Measurements from ENCODE around the gene TCERG1L. TPM values are rescaled to one million over a fixed set of nuclear protein-coding genes. Genes with fewer than 3 reads are reported as not detected.

The TCERG1L gene
- total RNA-seq, 4 donors from 2014 or later, result 0.24 TPM; not detected in 3

- DNase-seq (ENCODE audit: low spot score) (no peak), ATAC-seq (ENCODE audit: low FRiP score) (no peak)
- TF ChIP-seq, protein P1, sequence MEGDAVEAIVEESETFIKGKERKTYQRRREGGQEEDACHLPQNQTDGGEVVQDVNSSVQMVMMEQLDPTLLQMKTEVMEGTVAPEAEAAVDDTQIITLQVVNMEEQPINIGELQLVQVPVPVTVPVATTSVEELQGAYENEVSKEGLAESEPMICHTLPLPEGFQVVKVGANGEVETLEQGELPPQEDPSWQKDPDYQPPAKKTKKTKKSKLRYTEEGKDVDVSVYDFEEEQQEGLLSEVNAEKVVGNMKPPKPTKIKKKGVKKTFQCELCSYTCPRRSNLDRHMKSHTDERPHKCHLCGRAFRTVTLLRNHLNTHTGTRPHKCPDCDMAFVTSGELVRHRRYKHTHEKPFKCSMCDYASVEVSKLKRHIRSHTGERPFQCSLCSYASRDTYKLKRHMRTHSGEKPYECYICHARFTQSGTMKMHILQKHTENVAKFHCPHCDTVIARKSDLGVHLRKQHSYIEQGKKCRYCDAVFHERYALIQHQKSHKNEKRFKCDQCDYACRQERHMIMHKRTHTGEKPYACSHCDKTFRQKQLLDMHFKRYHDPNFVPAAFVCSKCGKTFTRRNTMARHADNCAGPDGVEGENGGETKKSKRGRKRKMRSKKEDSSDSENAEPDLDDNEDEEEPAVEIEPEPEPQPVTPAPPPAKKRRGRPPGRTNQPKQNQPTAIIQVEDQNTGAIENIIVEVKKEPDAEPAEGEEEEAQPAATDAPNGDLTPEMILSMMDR (IDR thresholded peaks at IDR 0.05), result no peak
Observed at GRCh38 chr10:131211559-131211958, 100.0 kb downstream of the TCERG1L start.

DNA sequence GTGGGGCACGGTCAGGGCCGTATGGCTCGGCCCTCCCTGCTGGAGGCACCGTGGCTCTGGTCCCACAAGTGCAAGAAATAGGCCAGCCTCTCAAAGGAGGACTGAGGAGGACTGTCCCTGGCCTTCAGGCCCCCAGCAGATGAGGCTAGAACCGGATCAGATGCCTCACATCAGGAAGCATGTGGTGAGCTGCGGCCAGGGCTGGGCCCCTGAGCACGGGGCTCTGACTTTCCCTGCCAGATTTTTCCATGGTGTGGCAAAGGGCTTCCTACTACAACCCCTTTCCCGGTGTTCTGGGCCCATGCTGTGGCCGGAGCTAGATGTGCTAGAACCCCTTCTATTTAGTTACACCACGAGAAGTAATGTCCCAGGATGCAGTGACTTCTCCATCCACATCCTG is 100.4 kb downstream of the TCERG1L start:
- ATAC-seq (ENCODE audit: low FRiP score) (no peak), DNase-seq (ENCODE audit: low spot score) (no peak)
- TF ChIP-seq, protein P1 (IDR thresholded peaks at IDR 0.05), result no peak

DNA sequence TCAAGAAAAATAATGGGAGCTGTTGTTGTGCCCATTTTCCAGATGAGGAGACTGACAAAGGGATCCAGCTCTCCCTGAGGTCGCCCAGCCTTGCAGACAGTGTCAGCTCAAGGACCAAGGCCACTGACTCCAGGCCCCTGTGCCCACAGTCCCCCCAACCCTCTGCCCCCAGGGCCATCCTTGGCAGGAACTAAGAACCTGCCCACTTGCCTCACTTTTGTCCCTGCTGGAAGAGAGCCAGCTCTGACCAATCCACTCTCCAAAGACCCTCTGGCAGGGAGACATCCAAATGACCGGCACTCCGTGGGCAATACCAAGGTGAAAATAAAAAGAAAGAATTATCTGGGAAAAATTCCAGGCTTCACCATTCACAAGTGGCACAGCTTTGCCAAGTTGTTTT is 101.3 kb downstream of the TCERG1L start:
- no peak for ATAC-seq (ENCODE audit: low FRiP score)
- DNase-seq (ENCODE audit: low spot score), result no peak
- TF ChIP-seq, protein P1 (IDR thresholded peaks at IDR 0.05), result no peak

- ATAC-seq (ENCODE audit: low FRiP score) (no peak), DNase-seq (ENCODE audit: low spot score) (no peak)
- TF ChIP-seq, protein P1 (IDR thresholded peaks at IDR 0.05), result no peak
Observed at GRCh38 chr10:131207584-131208532, 103.7 kb downstream of the TCERG1L start.

- ATAC-seq (ENCODE audit: low FRiP score) (no peak), DNase-seq (ENCODE audit: low spot score) (no peak)
- TF ChIP-seq, protein P1 (IDR thresholded peaks at IDR 0.05), result no peak
Observed at GRCh38 chr10:131207176-131207575, 104.3 kb downstream of the TCERG1L start.

GRCh38 chr10:131206111-131206995 is 105.2 kb downstream of the TCERG1L start:
- no peak for ATAC-seq (ENCODE audit: low FRiP score)
- TF ChIP-seq, protein P1 (IDR thresholded peaks at IDR 0.05), result no peak
- no peak for DNase-seq (ENCODE audit: low spot score)
